HFF-Myc (cell line): Measurements from ENCODE around the gene MRPS6.

Experiments
- DNase-seq: peaks from one replicate; pipeline ENCODE4 v3.0.0-alpha.2; 2011; ENCODE audit warnings: low read depth; ENCODE audit errors: extremely low read depth
- H3K4me3 ChIP-seq: replicated peaks from 2 replicates; pipeline ENCODE4 v1.5.1; 2011; ENCODE audit warnings: low read depth, mild to moderate bottlenecking, control low read depth, low read length
- CTCF ChIP-seq: IDR thresholded peaks from 2 replicates; pipeline ENCODE4 v1.5.1; 2012; ENCODE audit warnings: mild to moderate bottlenecking, low read depth, low read length, control low read depth; ENCODE audit errors: missing control alignments

The MRPS6 gene

GRCh38 chr21:34129901-34130715 is 56.7 kb downstream of the MRPS6 start:
- no peak for TF ChIP-seq CTCF
- peak overlapping the region; percentile 20 for H3K4me3 ChIP-seq
- no peak for DNase-seq

GRCh38 chr21:34130716-34130985 is 57.3 kb downstream of the MRPS6 start:
- no peak for TF ChIP-seq CTCF
- no peak for DNase-seq
- no peak overlapping the region for H3K4me3 ChIP-seq

GRCh38 chr21:34131586-34131985 is 58.2 kb downstream of the MRPS6 start:
- no peak overlapping the region for H3K4me3 ChIP-seq
- no peak for DNase-seq
- no peak for TF ChIP-seq CTCF

GRCh38 chr21:34132202-34132601 is 58.8 kb downstream of the MRPS6 start:
- no peak for TF ChIP-seq CTCF
- no peak overlapping the region for H3K4me3 ChIP-seq
- DNase-seq: no peak

GRCh38 chr21:34132926-34133325 is 59.5 kb downstream of the MRPS6 start:
- no peak overlapping the region for H3K4me3 ChIP-seq
- no peak for DNase-seq
- no peak for TF ChIP-seq CTCF

GRCh38 chr21:34133392-34133791 is 60.0 kb downstream of the MRPS6 start:
- no peak for TF ChIP-seq CTCF
- no peak overlapping the region for H3K4me3 ChIP-seq

GRCh38 chr21:34133802-34134201 is 60.4 kb downstream of the MRPS6 start:
- TF ChIP-seq CTCF: peak; percentile 39
- no peak overlapping the region for H3K4me3 ChIP-seq
- no peak for DNase-seq

More at GRCh38 chr21:34133392-34133791, 60.0 kb downstream of the MRPS6 start:
- no peak for DNase-seq
